Colonic mucosa (tissue), 4 donors: ENCODE data around the gene PACSIN1. TPM values are rescaled to one million over a fixed set of nuclear protein-coding genes. Genes with fewer than 3 reads are reported as not detected.

ENCODE experiments used
- DNase-seq: peaks from one replicate; pipeline ENCODE4 v3.0.0-alpha.2; 2020
- H3K27ac ChIP-seq: fragments of 200-600 bp; one replicate; pipeline ENCODE4 v1.8.0; 2021
- H3K27me3 ChIP-seq: fragments of 200-600 bp; one replicate; pipeline ENCODE4 v1.8.0; 2021
- H3K36me3 ChIP-seq: fragments of 200-600 bp; one replicate; pipeline ENCODE4 v1.8.0; 2021
- H3K4me1 ChIP-seq: fragments of 200-600 bp; one replicate; pipeline ENCODE4 v1.8.0; 2021; ENCODE audit warnings: mild to moderate bottlenecking
- H3K4me3 ChIP-seq: fragments of 200-600 bp; one replicate; pipeline ENCODE4 v1.8.0; 2021
- H3K9ac ChIP-seq, 2 donors: one replicate each; pipeline ENCODE4 v1.7.0; 2013; ENCODE audit warnings: control low read depth in 2 of 2, low read depth in 2 of 2, low read length in 2 of 2
- H3K9me3 ChIP-seq: fragments of 200-600 bp; one replicate; pipeline ENCODE4 v1.8.0; 2021
- CTCF ChIP-seq: fragments of 200-600 bp; IDR thresholded peaks from one replicate; pipeline ENCODE4 v1.8.0; 2022; ENCODE audit warnings: antibody characterized with exemption, mild to moderate bottlenecking
- intact Hi-C: fragments of 100-400 bp; cut with DNase I; formaldehyde crosslinking; loops from one replicate; pipeline ENCODE4 v1.14.1; 2022
- total RNA-seq, 2 donors: library from RNA; stranded (reverse); fragmentation: NEBNext Ultra II Directional in 1 of 2; extraction: Animal tissue kit (Norgen Biotek cat#: 25700) in 1 of 2; gene quantifications; one replicate each; pipeline ENCODE4 v1.2.1, GENCODE V29; 2021
- donor health status: healthy.
- donor health status: DM: no; HTN: no; CAD: no.
- donor health status: DM: no; HTN: no; CAD: no.

PACSIN1 gene
- total RNA-seq, 2 donors from 2014 or later, result 0.05 to 0.37 TPM

- TF ChIP-seq CTCF, result no peak
- no peak for DNase-seq
- Histone ChIP-seq H3K9ac (no peak overlapping the region), H3K36me3 (no peaks in the 10 kb centered on the region), H3K9me3 (no peaks in the 10 kb centered on the region), H3K27me3 (no peaks in the 10 kb centered on the region), H3K4me3 (no peak overlapping the region), H3K27ac (no peak overlapping the region), H3K4me1 (no peaks in the 10 kb centered on the region)
- intact Hi-C loops, result no loop called here
Measured at GRCh38 chr6:34447910-34448309, 18.0 kb upstream of the PACSIN1 start.

GRCh38 chr6:34451192-34451591, 14.7 kb upstream of the PACSIN1 start:
- Histone ChIP-seq H3K4me1 (no peaks in the 10 kb centered on the region), H3K9ac (no peak overlapping the region), H3K27ac (no peak overlapping the region), H3K9me3 (no peaks in the 10 kb centered on the region), H3K27me3 (no peaks in the 10 kb centered on the region), H3K4me3 (no peak overlapping the region), H3K36me3 (no peaks in the 10 kb centered on the region)
- DNase-seq, result no peak
- TF ChIP-seq CTCF, result no peak
- intact Hi-C loops, result no loop called here

GRCh38 chr6:34455831-34456230, 10.0 kb upstream of the PACSIN1 start:
- TF ChIP-seq CTCF, result no peak
- no peak overlapping the region for H3K9ac ChIP-seq
- H3K27me3 ChIP-seq, result no peaks in the 10 kb centered on the region
- DNase-seq, result no peak
- H3K36me3 ChIP-seq, result no peaks in the 10 kb centered on the region
- H3K4me3 ChIP-seq, result no peak overlapping the region
- no peak overlapping the region for H3K27ac ChIP-seq
- H3K4me1 ChIP-seq, result no peaks in the 10 kb centered on the region
- H3K9me3 ChIP-seq, result no peaks in the 10 kb centered on the region
- intact Hi-C loops, result no loop called here

- H3K27me3 ChIP-seq, result no peaks in the 10 kb centered on the region
- H3K4me1 ChIP-seq, result no peaks in the 10 kb centered on the region
- H3K4me3 ChIP-seq, result no peak overlapping the region
- H3K9ac ChIP-seq, result no peak overlapping the region
- H3K9me3 ChIP-seq, result no peaks in the 10 kb centered on the region
- no peak for TF ChIP-seq CTCF
- H3K27ac ChIP-seq, result no peak overlapping the region
- intact Hi-C loops, result no loop called here
- H3K36me3 ChIP-seq, result no peaks in the 10 kb centered on the region
- no peak for DNase-seq
Measured at GRCh38 chr6:34457382-34457741, 8.5 kb upstream of the PACSIN1 start.

- no peak for TF ChIP-seq CTCF
- no peaks in the 10 kb centered on the region for H3K9me3 ChIP-seq
- no peak overlapping the region for H3K9ac ChIP-seq
- H3K4me3 ChIP-seq, result no peak overlapping the region
- no peaks in the 10 kb centered on the region for H3K4me1 ChIP-seq
- intact Hi-C loops, result no loop called here
- H3K27me3 ChIP-seq, result no peaks in the 10 kb centered on the region
- no peak for DNase-seq
- no peaks in the 10 kb centered on the region for H3K36me3 ChIP-seq
- no peak overlapping the region for H3K27ac ChIP-seq
Measured at GRCh38 chr6:34457742-34458735, 7.8 kb upstream of the PACSIN1 start.
